ENCODE results near the gene PEX5L. TPM values are rescaled to one million over a fixed set of nuclear protein-coding genes. Genes with fewer than 3 reads are reported as not detected.
A peak's percentile ranks its signal among the peaks of the same experiment; 100 is the strongest.

PEX5L gene
- total RNA-seq, 6 experiments from 2014 or later = 0.09 to 0.28 (median 0.11) TPM; not detected in 1

DNA sequence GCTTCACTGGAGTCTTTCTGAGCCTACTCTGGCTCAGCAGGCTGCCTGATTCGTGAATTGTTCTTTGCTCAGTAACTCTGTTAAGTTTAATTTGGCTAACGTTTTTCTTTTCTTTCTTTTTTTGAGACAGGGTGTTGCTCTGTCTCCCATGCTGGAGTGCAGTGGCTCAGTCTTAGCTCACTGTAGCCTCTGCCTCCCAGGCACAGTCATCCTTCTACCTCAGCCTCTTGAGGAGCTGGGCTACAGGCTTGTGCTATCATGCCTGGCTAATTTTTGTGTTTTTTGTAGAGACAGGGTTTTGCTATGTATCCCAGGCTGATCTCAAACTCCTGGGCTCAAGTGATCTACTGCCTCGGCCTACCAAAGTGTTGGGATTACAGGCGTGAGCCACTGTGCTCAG lies 165.0 kb downstream of the PEX5L start:
- peaks cover 2% of the 10 kb centered on the region; the same call in 1 of the 2 replicates for H3K27me3 Mint-ChIP-seq (ENCODE audit: insufficient read depth)
- TF ChIP-seq CTCF (IDR thresholded peaks at IDR 0.05) = no peak
- H3K4me3 Mint-ChIP-seq = peak overlapping the region; percentile 15; the same call in 1 of the 2 replicates
- H3K4me1 Mint-ChIP-seq (ENCODE audit: low read depth) = peaks cover 6% of the 10 kb centered on the region
- H3K27ac Mint-ChIP-seq = no peak overlapping the region
- no peaks in the 10 kb centered on the region for H3K9me3 Mint-ChIP-seq
- no peaks in the 10 kb centered on the region for H3K36me3 Mint-ChIP-seq (ENCODE audit: low read depth)
- no peak for DNase-seq

DNA sequence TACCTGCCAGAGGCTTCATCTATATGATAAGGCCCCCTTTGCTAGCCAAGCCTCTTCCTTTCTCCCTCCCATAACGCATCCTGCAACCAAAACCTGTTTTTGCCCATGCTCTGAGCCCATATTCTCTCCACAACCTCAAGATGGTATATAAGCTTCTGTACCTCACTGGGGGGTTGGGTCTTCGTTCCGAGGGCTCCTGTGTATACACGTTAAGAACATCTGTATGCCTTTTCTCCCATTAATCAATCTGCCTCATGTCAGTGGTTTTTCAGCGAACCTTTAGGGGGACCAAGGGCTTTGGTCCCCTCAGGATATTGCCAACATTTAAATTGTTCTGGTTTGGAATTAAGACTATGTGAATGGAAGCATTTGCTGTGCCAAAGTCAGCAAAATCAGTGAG lies 168.0 kb downstream of the PEX5L start:
- Mint-ChIP-seq H3K4me3 (no peak overlapping the region), H3K27me3 (ENCODE audit: insufficient read depth) (peaks cover 2% of the 10 kb centered on the region; the same call in 1 of the 2 replicates), H3K27ac (no peak overlapping the region), H3K9me3 (no peaks in the 10 kb centered on the region), H3K4me1 (ENCODE audit: low read depth) (peaks cover 6% of the 10 kb centered on the region), H3K36me3 (ENCODE audit: low read depth) (no peaks in the 10 kb centered on the region)
- no peak for DNase-seq
- TF ChIP-seq CTCF (IDR thresholded peaks at IDR 0.05) = no peak

- no peak for TF ChIP-seq CTCF (IDR thresholded peaks at IDR 0.05)
These were observed 168.8 kb downstream of the PEX5L start for GRCh38 chr3:179867961-179868360.

DNA sequence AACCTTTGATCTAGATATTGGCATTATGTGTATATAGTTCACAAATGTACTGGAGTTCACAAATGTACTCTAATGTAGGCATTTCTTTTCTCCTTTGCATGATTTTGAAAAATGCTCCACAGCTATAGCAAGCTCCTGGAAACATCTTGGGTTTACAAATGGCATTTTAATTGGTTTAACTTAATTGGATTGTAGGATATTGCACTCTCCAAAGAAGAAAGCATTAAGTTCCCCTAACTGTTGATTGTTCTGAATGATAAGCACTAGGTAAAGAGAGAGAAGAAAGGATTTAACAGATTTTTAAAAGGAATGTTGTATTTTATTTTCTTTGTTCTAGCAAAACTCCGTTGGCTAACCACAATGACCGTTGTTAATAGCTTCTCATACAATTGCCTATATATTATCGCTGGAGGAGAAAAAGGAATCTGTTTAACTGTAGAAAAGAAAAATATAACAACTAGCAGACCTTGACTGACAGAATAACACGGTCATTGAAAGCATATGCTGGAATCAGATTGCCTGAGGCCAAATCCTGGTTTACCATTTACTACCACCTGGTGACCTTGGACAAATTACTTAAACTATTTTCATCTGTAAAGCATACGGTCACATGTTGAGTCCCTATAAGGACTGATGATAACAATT lies 170.8 kb downstream of the PEX5L start:
- Mint-ChIP-seq H3K36me3 (ENCODE audit: low read depth) (no peaks in the 10 kb centered on the region), H3K27ac (no peak overlapping the region), H3K27me3 (ENCODE audit: insufficient read depth) (peaks cover 2% of the 10 kb centered on the region; the same call in 1 of the 2 replicates), H3K4me1 (ENCODE audit: low read depth) (no peaks in the 10 kb centered on the region; the same call in 1 of the 2 replicates), H3K9me3 (no peaks in the 10 kb centered on the region), H3K4me3 (no peak overlapping the region; the same call in 1 of the 2 replicates)
- no peak for DNase-seq
- no peak for TF ChIP-seq CTCF (IDR thresholded peaks at IDR 0.05)

More at GRCh38 chr3:179867961-179868360, 168.8 kb downstream of the PEX5L start:
- no peaks in the 10 kb centered on the region for H3K9me3 Mint-ChIP-seq
- no peak for DNase-seq
- no peak overlapping the region for H3K4me3 Mint-ChIP-seq
- peaks cover 2% of the 10 kb centered on the region; the same call in 1 of the 2 replicates for H3K27me3 Mint-ChIP-seq (ENCODE audit: insufficient read depth)
- H3K4me1 Mint-ChIP-seq (ENCODE audit: low read depth) = peaks cover 6% of the 10 kb centered on the region
- no peak overlapping the region for H3K27ac Mint-ChIP-seq
- H3K36me3 Mint-ChIP-seq (ENCODE audit: low read depth) = no peaks in the 10 kb centered on the region

DNA sequence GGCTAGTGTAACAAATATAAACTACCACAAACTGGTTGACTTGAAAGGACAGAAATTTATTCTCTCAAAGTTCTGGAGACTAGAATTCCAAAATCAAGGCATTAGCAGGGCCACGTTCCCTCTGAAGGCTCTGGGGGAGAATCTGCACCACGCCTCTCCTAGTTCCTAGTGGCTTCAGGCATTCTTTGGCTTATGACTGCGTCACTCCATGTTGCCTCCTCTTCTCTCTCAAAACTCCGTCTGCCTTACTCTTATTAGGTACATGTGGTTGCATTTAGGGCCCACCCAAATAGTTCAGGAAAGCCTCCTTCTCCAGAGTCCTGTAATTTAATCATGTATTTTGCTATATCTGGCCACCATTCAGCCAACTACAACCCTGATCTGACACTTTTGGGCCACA lies 174.8 kb downstream of the PEX5L start:
- no peaks in the 10 kb centered on the region for H3K27me3 Mint-ChIP-seq (ENCODE audit: insufficient read depth)
- H3K9me3 Mint-ChIP-seq = no peaks in the 10 kb centered on the region
- DNase-seq = no peak
- H3K4me1 Mint-ChIP-seq (ENCODE audit: low read depth) = peaks cover 6% of the 10 kb centered on the region; the same call in 1 of the 2 replicates
- no peak for TF ChIP-seq CTCF (IDR thresholded peaks at IDR 0.05)
- H3K4me3 Mint-ChIP-seq = no peak overlapping the region
- no peak overlapping the region for H3K27ac Mint-ChIP-seq
- H3K36me3 Mint-ChIP-seq (ENCODE audit: low read depth) = no peaks in the 10 kb centered on the region
